ENCODE results near the gene MEGF6. TPM values are rescaled to one million over a fixed set of nuclear protein-coding genes. Genes with fewer than 3 reads are reported as not detected.

The MEGF6 gene
- total RNA-seq, 1 donor from 2014 or later = 194 TPM

- no peak for TF ChIP-seq CTCF (IDR thresholded peaks at IDR 0.05)
- Histone ChIP-seq H3K4me1 (no peaks in the 10 kb centered on the region), H3K9me3 (no peaks in the 10 kb centered on the region), H3K27me3 (no peaks in the 10 kb centered on the region), H3K4me3 (no peak overlapping the region), H3K36me3 (no peaks in the 10 kb centered on the region), H3K27ac (no peak overlapping the region)
- no peak for DNase-seq (ENCODE audit: low spot score in 2 of 2)
- intact Hi-C loops (cut with DNase I) = no loop called here
Measured at GRCh38 chr1:3596663-3597598, 14.4 kb downstream of the MEGF6 start.

GRCh38 chr1:3595949-3596348 is 15.4 kb downstream of the MEGF6 start:
- no peaks in the 10 kb centered on the region for H3K4me1 ChIP-seq
- intact Hi-C loops (cut with DNase I) = no loop called here

GRCh38 chr1:3594706-3595377 is 16.5 kb downstream of the MEGF6 start:
- DNase-seq (ENCODE audit: low spot score in 2 of 2) = no peak

More at GRCh38 chr1:3595949-3596348, 15.4 kb downstream of the MEGF6 start:
- Histone ChIP-seq H3K27ac (no peak overlapping the region), H3K27me3 (no peaks in the 10 kb centered on the region), H3K9me3 (no peaks in the 10 kb centered on the region), H3K4me3 (no peak overlapping the region), H3K36me3 (no peaks in the 10 kb centered on the region)
- DNase-seq (ENCODE audit: low spot score in 2 of 2) = no peak
- TF ChIP-seq CTCF (IDR thresholded peaks at IDR 0.05) = no peak

GRCh38 chr1:3593745-3594144 is 17.6 kb downstream of the MEGF6 start:
- Histone ChIP-seq H3K4me1 (no peaks in the 10 kb centered on the region), H3K27me3 (no peaks in the 10 kb centered on the region), H3K36me3 (no peaks in the 10 kb centered on the region), H3K27ac (no peak overlapping the region), H3K9me3 (no peaks in the 10 kb centered on the region), H3K4me3 (no peak overlapping the region)
- no peak for TF ChIP-seq CTCF (IDR thresholded peaks at IDR 0.05)
- no peak for DNase-seq (ENCODE audit: low spot score in 2 of 2)
- intact Hi-C loops (cut with DNase I) = no loop called here

More at GRCh38 chr1:3594706-3595377, 16.5 kb downstream of the MEGF6 start:
- no peak overlapping the region for H3K27ac ChIP-seq
- H3K4me3 ChIP-seq = no peak overlapping the region
- intact Hi-C loops (cut with DNase I) = no loop called here
- no peaks in the 10 kb centered on the region for H3K9me3 ChIP-seq
- no peaks in the 10 kb centered on the region for H3K36me3 ChIP-seq
- no peak for TF ChIP-seq CTCF (IDR thresholded peaks at IDR 0.05)
- no peaks in the 10 kb centered on the region for H3K4me1 ChIP-seq
- H3K27me3 ChIP-seq = no peaks in the 10 kb centered on the region

GRCh38 chr1:3593334-3593733 is 18.0 kb downstream of the MEGF6 start:
- Histone ChIP-seq H3K4me1 (no peaks in the 10 kb centered on the region), H3K9me3 (no peaks in the 10 kb centered on the region), H3K4me3 (no peak overlapping the region), H3K27me3 (no peaks in the 10 kb centered on the region), H3K27ac (no peak overlapping the region), H3K36me3 (no peaks in the 10 kb centered on the region)
- DNase-seq (ENCODE audit: low spot score in 2 of 2) = no peak
- intact Hi-C loops (cut with DNase I) = no loop called here
- no peak for TF ChIP-seq CTCF (IDR thresholded peaks at IDR 0.05)

All from ascending aorta (tissue), 2 donors.